OCI-LY1 (cell line): Measurements from ENCODE around the gene DGCR2.

Experiments
- H2AFZ ChIP-seq: fragments of 200-600 bp; sonication (generic), shearing (Covaris generic); 2 replicates; pipeline ENCODE4 v1.6.0; 2014; ENCODE audit warnings: antibody characterized with exemption, mild to moderate bottlenecking, low read length
- H3F3A ChIP-seq: fragments of 200-600 bp; sonication (generic), shearing (Covaris generic); 2 replicates; pipeline ENCODE4 v1.6.0; 2014; ENCODE audit warnings: mild to moderate bottlenecking, antibody characterized with exemption, low read length, moderate library complexity; ENCODE audit not compliant: insufficient read depth
- H3K27ac ChIP-seq: fragments of 200-600 bp; sonication (generic); 2 replicates; pipeline ENCODE4 v1.5.1; 2014; ENCODE audit warnings: low read length, mixed run types, mild to moderate bottlenecking, low read depth; ENCODE audit not compliant: poor library complexity, severe bottlenecking
- H3K27me3 ChIP-seq: fragments of 200-600 bp; sonication (generic); 2 replicates; pipeline ENCODE4 v1.6.0; 2014; ENCODE audit warnings: antibody characterized with exemption, mild to moderate bottlenecking, low read length, moderate library complexity; ENCODE audit not compliant: insufficient read depth
- H3K36me3 ChIP-seq: fragments of 200-600 bp; sonication (generic); 2 replicates; pipeline ENCODE4 v1.6.1; 2014; ENCODE audit warnings: mild to moderate bottlenecking, antibody characterized with exemption, low read length, moderate library complexity, mixed read lengths; ENCODE audit not compliant: insufficient read depth
- H3K4me1 ChIP-seq: fragments of 200-600 bp; sonication (generic); 2 replicates; pipeline ENCODE4 v1.5.1; 2014; ENCODE audit warnings: mild to moderate bottlenecking, low read length, moderate library complexity; ENCODE audit not compliant: insufficient read depth, severe bottlenecking
- H3K4me2 ChIP-seq: fragments of 200-600 bp; sonication (generic), shearing (Covaris generic); 2 replicates; pipeline ENCODE4 v1.6.1; 2014; ENCODE audit warnings: low read length
- H3K4me3 ChIP-seq: fragments of 200-600 bp; sonication (generic); 2 replicates; pipeline ENCODE4 v1.5.1; 2014; ENCODE audit warnings: low read length, low read depth, mild to moderate bottlenecking, mixed read lengths; ENCODE audit not compliant: poor library complexity, severe bottlenecking
- H3K79me2 ChIP-seq: fragments of 200-600 bp; shearing (Covaris generic); 2 replicates; pipeline ENCODE4 v1.6.1; 2016; ENCODE audit warnings: mixed run types, low read length, mixed read lengths; ENCODE audit not compliant: insufficient read depth
- H3K9ac ChIP-seq: fragments of 200-600 bp; sonication (generic), shearing (Covaris generic); 2 replicates; pipeline ENCODE4 v1.6.1; 2014; ENCODE audit warnings: mild to moderate bottlenecking, low read length, mixed read lengths
- H3K9me2 ChIP-seq: fragments of 200-600 bp; sonication (generic), shearing (Covaris generic); 2 replicates; pipeline ENCODE4 v1.6.1; 2014; ENCODE audit warnings: low read depth, mild to moderate bottlenecking, low read length, mixed read lengths
- H3K9me3 ChIP-seq: fragments of 200-600 bp; shearing (Covaris generic); 2 replicates; pipeline ENCODE4 v1.6.1; 2014; ENCODE audit warnings: low read length, mixed read lengths
- H4K20me1 ChIP-seq: fragments of 200-600 bp; sonication (generic), shearing (Covaris generic); 2 replicates; pipeline ENCODE4 v1.6.0; 2016; ENCODE audit warnings: mild to moderate bottlenecking, low read length; ENCODE audit not compliant: insufficient read depth
- EZH2 ChIP-seq: fragments of 200-600 bp; sonication (generic), shearing (Covaris generic); IDR thresholded peaks from 2 replicates; pipeline ENCODE4 v1.8.0; 2017; ENCODE audit warnings: borderline replicate concordance, mixed run types, mild to moderate bottlenecking, antibody characterized with exemption, low read length, moderate library complexity, mixed read lengths
- TF ChIP-seq, protein P1 (sequence below): fragments of 200-600 bp; sonication (generic), shearing (Covaris generic); IDR thresholded peaks from 2 replicates; pipeline ENCODE4 v1.5.1; 2017; ENCODE audit warnings: mild to moderate bottlenecking, antibody characterized with exemption, low read length, moderate library complexity, mixed read lengths

The DGCR2 gene

GRCh38 chr22:19132693-19133400 is 10.6 kb upstream of the DGCR2 start:
- Histone ChIP-seq H3K4me3 (no peak overlapping the region), H3K9me3 (no peaks in the 10 kb centered on the region), H4K20me1 (no peaks in the 10 kb centered on the region), H3K4me2 (no peak overlapping the region), H3K79me2 (no peaks in the 10 kb centered on the region), H3K36me3 (peaks cover 51% of the 10 kb centered on the region), H3F3A (no peaks in the 10 kb centered on the region), H3K4me1 (no peaks in the 10 kb centered on the region), H3K27ac (no peak overlapping the region), H2AFZ (no peak overlapping the region), H3K9me2 (no peaks in the 10 kb centered on the region), H3K27me3 (no peaks in the 10 kb centered on the region), H3K9ac (no peak overlapping the region)
- TF ChIP-seq, protein P1, sequence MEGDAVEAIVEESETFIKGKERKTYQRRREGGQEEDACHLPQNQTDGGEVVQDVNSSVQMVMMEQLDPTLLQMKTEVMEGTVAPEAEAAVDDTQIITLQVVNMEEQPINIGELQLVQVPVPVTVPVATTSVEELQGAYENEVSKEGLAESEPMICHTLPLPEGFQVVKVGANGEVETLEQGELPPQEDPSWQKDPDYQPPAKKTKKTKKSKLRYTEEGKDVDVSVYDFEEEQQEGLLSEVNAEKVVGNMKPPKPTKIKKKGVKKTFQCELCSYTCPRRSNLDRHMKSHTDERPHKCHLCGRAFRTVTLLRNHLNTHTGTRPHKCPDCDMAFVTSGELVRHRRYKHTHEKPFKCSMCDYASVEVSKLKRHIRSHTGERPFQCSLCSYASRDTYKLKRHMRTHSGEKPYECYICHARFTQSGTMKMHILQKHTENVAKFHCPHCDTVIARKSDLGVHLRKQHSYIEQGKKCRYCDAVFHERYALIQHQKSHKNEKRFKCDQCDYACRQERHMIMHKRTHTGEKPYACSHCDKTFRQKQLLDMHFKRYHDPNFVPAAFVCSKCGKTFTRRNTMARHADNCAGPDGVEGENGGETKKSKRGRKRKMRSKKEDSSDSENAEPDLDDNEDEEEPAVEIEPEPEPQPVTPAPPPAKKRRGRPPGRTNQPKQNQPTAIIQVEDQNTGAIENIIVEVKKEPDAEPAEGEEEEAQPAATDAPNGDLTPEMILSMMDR, result no peak
- TF ChIP-seq EZH2, result no peak

- TF ChIP-seq EZH2, result no peak
- Histone ChIP-seq H3K27ac (no peak overlapping the region), H3K9me2 (no peaks in the 10 kb centered on the region), H3K27me3 (no peaks in the 10 kb centered on the region), H3F3A (no peaks in the 10 kb centered on the region), H3K36me3 (peaks cover 44% of the 10 kb centered on the region), H3K4me2 (no peak overlapping the region), H3K9ac (no peak overlapping the region), H3K9me3 (no peaks in the 10 kb centered on the region), H3K4me1 (no peaks in the 10 kb centered on the region), H3K4me3 (no peak overlapping the region), H2AFZ (no peak overlapping the region), H4K20me1 (no peaks in the 10 kb centered on the region), H3K79me2 (no peaks in the 10 kb centered on the region)
These were observed 9.9 kb upstream of the DGCR2 start for GRCh38 chr22:19132153-19132552.

DNA sequence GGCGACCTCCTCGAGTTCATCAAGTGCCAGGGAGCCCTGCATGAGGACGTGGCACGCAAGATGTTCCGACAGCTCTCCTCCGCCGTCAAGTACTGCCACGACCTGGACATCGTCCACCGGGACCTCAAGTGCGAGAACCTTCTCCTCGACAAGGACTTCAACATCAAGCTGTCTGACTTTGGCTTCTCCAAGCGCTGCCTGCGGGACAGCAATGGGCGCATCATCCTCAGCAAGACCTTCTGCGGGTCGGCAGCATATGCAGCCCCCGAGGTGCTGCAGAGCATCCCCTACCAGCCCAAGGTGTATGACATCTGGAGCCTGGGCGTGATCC is 9.4 kb upstream of the DGCR2 start:
- Histone ChIP-seq H3K36me3 (peaks cover 39% of the 10 kb centered on the region), H3K27ac (no peak overlapping the region)
- TF ChIP-seq, protein P1, result no peak
- no peak for TF ChIP-seq EZH2

DNA sequence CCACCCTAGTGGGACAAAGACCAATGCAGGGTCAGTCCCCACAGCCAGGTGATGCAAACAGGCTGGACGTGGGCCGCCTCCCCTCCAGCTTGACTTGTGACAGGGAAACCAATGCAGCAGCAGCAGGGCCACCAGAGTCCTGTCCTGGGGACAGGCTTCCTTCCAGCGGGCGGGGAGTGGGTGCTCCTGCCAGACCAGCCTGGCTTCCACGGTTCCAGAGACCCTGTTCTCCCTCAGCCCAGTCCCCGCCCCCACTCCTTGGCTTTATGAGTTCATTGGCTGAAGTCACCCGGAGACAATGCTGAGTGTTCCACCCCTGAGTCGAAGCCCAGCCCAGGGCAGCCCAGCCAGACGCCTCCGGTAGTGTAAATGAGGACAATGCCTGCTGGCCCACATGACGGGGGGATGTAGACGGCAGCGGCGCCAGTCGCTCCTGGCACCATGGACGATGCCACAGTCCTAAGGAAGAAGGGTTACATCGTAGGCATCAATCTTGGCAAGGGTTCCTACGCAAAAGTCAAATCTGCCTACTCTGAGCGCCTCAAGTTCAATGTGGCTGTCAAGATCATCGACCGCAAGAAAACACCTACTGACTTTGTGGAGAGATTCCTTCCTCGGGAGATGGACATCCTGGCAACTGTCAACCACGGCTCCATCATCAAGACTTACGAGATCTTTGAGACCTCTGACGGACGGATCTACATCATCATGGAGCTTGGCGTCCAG is 8.9 kb upstream of the DGCR2 start, which contains the start of gene TSSK2:
Gene TSSK2 (plus strand): TSS at position 350 of the 726 bp plus-strand sequence. CDS start 92 bp downstream, at position 442.
- Histone ChIP-seq H3K27me3 (no peaks in the 10 kb centered on the region), H3K4me3 (no peak within 1 kb of the TSS), H3K4me2 (no peak within 1 kb of the TSS), H3K9me3 (no peaks in the 10 kb centered on the region), H3K27ac (no peak within 1 kb of the TSS), H3K9ac (no peak within 1 kb of the TSS), H3K9me2 (no peaks in the 10 kb centered on the region), H3K4me1 (no peaks in the 10 kb centered on the region), H3F3A (no peaks in the 10 kb centered on the region), H2AFZ (no peak within 1 kb of the TSS), H3K79me2 (no peaks in the 10 kb centered on the region), H3K36me3 (peaks cover 34% of the 10 kb centered on the region), H4K20me1 (no peaks in the 10 kb centered on the region)
- TF ChIP-seq, protein P1, result no peak
- TF ChIP-seq EZH2, result no peak

More for the DNA sequence above, 9.4 kb upstream of the DGCR2 start:
- H3K27me3 ChIP-seq, result no peaks in the 10 kb centered on the region
- H3F3A ChIP-seq, result no peaks in the 10 kb centered on the region
- H3K4me1 ChIP-seq, result no peaks in the 10 kb centered on the region
- no peak overlapping the region for H3K4me3 ChIP-seq
- no peaks in the 10 kb centered on the region for H3K79me2 ChIP-seq
- H3K9me3 ChIP-seq, result no peaks in the 10 kb centered on the region
- H4K20me1 ChIP-seq, result no peaks in the 10 kb centered on the region
- no peak overlapping the region for H2AFZ ChIP-seq
- no peak overlapping the region for H3K9ac ChIP-seq
- no peaks in the 10 kb centered on the region for H3K9me2 ChIP-seq
- no peak overlapping the region for H3K4me2 ChIP-seq
